Keratinocyte (primary cell): ENCODE data around the gene GOLGA8K.
"Not testable (repeated sequence)": the region's sequence is repeated elsewhere in the genome, so short reads cannot be mapped to it uniquely, and the experiment has no call there.

Experiments used
- CTCF ChIP-seq, 3 experiments: IDR thresholded peaks in 1 of 3; conservative IDR thresholded peaks in 1 of 3; optimal IDR thresholded peaks in 1 of 3; 2 replicates in 2 of 3; 3 replicates in 1 of 3; pipeline versions ENCODE3 to v1.5.1; 2011; ENCODE audit warnings: low read length in 3 of 3, mild to moderate bottlenecking in 3 of 3, moderate library complexity in 2 of 3, control low read depth in 1 of 3, inconsistent platforms in 1 of 3; ENCODE audit not compliant: insufficient read depth in 2 of 3; ENCODE audit errors: extremely low read depth in 1 of 3
- EZH2 ChIP-seq: IDR thresholded peaks from one replicate; pipeline ENCODE4 v1.6.1; 2012; ENCODE audit warnings: inconsistent platforms, mild to moderate bottlenecking, low read length, moderate library complexity

- not testable (repeated sequence) for TF ChIP-seq CTCF (optimal IDR thresholded peaks at IDR 0.05 in 1 of 3, IDR thresholded peaks at IDR 0.05 in 1 of 3, conservative IDR thresholded peaks at IDR 0.05 in 1 of 3; ENCODE audit: extremely low read depth in 1 of 3, insufficient read depth in 2 of 3, low read length in 3 of 3); EZH2
These were observed 37.1 kb downstream of the GOLGA8K start for GRCh38 chr15:32365955-32366354.
